GM21528 (cell line): ENCODE data around the gene HADHB.
"Not testable (repeated sequence)": the region's sequence is repeated elsewhere in the genome, so short reads cannot be mapped to it uniquely, and the experiment has no call there.

Experiments used
- ATAC-seq: cut with Tn5 transposase; IDR thresholded peaks from one replicate; pipeline ENCODE4 v1.9.1; 2021; ENCODE audit warnings: mild to moderate bottlenecking, moderate library complexity; ENCODE audit not compliant: unreplicated experiment, low FRiP score

HADHB gene

DNA sequence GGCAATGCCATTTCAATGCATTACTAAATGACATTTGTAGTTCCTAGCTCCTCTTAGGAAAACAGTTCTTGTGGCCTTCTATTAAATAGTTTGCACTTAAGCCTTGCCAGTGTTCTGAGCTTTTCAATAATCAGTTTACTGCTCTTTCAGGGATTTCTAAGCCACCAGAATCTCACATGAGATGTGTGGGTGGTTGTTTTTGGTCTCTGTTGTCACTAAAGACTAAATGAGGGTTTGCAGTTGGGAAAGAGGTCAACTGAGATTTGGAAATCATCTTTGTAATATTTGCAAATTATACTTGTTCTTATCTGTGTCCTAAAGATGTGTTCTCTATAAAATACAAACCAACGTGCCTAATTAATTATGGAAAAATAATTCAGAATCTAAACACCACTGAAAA is 45.3 kb downstream of the HADHB start:
- no peak for ATAC-seq

DNA sequence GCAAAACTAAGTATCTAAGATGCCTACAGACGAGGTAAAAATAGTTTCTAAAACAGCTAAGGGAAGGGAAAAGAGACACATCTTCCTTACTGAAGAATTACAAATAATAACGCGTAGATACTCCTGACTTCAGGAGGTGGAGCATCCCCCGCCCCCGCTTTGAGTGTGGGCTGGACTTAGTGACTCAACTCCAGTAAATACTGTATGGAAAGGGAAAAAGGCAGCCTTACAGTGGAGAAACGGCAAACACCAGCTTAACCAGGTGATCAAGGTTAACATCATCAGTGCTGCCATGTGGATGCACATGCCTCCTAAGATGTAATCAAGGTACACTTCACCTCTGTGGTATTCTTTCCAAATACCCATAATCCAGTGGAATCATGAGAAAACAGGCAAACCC is 47.9 kb downstream of the HADHB start:
- no peak for ATAC-seq

DNA sequence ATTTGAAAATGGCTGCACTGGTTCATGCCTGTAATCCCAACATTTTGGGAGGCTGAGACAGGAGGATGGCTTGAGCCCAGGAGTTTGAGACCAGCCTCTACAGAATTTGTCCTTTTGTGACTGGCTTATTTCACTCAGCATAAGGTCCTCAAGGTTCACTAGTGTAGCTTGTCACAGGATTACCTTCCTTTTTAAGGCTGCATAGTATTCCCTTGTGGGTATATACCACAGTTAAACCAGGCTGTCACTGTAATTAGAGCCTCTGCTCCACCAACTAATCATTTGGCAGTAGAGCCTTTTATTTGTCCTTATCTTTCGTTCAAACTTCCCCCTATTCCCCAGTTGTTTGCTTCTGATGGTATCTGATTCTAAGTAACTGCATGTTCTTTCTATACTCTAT is 50.8 kb downstream of the HADHB start:
- no peak for ATAC-seq

DNA sequence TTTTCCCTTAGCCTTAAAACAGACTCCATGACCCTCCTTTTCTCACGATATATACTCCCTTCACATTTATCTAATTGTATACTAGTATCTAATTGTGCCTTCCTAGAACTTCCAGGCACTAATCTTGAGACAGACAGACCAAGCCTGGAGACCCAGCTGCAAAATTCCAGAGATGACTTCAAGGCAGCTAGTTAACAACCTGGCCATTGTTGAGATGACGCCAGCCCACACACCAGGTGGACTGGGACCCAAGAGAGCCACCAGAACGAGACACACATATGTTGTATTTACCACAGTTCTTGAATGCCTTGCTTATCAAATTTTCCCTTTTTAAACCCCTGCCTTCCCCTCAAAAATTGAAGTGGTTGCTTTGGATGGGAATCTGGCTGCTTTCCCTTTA is 52.3 kb downstream of the HADHB start:
- no peak for ATAC-seq

DNA sequence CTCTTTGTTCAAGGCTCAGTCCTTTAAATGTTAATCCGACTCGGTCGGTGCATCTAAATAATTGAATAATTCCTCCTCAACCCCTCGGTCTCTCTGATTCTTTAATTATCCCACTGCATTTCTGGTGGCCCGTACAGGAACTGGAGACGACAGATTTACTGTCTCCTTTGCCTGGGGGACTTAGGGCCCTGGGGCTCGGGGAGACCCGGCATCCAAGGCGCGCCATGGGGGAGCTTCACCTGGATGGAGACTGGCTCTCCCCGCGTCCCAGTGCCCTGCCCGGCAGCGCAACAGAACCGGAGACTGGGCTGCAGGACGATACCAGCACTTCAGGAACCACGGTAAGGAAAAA is 53.5 kb downstream of the HADHB start:
- no peak for ATAC-seq

DNA sequence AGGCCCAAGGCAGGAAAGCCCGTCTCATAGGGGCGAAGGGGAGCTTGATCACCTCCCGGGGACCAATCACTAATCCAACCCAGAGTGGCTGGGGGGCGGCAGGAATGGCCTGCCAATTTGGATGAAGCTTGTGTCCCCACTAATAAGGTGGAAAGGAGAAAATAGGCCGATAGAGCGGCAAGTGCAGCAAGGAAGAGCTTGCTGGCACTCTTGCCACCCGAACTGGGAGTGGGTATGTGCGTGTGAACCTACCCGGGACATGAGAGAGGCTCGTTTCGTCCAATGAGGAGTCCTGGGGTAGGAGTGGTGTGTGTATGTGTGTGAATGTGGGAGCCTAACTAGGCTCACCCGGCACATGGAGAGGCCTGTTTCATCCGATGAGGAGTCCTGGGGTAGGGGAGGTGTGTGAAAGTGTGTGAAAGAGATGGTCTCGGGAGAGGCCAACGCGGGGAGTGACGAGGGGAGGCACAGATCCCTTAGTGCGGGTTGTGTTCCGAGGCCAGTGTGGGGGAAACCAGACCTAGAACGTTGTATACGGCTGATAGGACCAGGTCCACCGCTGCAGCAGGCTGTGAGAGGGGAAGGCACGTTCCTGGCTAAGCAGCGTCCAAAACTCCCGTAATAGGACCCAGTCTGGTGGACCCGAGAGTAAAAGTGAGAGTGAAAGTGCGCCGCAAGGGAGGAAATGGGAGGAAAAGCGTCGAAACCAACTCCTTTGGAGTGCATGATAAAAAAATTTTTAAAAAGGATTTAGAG is 54.1 kb downstream of the HADHB start:
- ATAC-seq = no peak

DNA sequence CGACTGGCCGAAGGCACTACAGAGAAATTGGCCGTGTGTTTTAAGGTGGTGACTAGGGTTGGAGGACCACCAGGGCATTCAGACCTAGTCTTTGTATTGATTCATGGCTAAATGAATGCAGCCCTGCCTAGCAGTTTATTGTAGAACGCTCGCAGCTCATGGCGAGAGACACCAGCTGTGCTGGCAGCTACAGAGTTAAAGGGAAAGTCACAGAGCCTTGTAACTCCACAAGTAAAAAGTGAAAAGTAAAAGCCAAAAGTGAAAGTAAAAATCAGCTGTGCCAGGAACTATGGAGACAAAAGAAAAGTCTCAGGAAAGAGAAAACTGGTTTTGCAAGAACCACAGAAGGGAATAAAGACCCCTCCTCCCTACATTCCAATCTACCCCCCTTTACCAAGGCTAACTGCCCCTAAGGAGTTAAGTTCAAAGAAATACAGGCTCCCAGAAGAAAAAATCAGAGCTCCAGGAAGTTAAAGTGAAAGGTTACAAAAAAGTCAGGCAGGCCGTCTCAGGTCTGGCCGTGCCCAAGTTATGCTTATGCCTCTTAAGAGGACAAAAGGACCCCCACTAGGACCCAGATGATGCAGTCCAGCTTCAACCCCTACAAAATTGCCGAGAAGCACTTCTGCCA is 54.8 kb downstream of the HADHB start:
- no peak for ATAC-seq

DNA sequence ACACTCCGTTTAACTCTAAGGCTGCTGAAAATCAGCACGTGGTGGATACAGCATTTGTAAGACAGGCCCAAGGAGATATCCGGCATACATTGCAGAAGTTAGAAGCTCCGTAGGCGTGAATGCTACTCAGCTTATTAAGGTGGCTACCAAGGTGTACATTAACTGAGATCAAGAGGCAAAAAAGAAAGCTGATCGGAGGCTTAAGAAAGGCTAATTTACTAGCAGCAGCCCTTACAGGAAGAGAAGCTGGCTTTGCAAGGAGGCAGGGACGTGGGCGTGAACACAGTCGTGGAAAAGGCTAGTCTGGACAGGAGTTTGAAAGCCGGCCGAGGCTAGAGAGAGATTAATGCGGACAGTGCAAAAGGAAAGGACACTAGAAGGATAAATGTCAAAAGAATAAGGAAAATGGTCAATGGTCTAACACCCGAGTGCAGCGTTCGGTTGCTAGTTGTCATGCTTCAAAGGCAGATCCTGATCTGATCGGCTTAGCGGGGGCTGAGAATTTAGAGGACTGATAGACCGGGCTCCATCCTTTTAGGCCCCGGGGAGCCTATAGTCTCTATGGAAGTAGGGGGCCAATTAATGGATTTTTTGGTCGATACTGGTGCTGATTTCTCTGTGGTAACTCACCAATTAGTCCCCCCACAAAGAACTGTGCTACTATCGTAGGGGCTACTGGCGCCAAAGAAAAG is 55.6 kb downstream of the HADHB start:
- no peak for ATAC-seq

DNA sequence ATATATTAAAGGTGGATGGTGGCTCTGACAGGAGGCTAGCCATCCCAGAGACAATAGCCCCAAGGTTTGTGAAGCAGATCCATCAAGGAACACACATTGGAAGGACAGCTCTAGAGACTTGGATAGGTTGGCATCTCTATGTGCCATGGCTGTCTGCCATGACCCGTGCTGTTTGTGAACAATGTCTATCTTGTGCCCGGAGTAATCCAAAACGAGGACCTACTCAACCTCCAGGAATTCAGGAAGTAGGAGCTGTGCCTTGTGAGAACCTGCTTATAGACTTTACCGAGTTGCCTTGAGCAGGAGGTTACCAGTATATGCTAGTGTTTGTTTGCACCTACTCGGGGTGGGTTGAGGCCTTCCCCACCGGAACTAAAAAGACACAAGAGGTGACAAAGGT is 58.1 kb downstream of the HADHB start:
- ATAC-seq = no peak

DNA sequence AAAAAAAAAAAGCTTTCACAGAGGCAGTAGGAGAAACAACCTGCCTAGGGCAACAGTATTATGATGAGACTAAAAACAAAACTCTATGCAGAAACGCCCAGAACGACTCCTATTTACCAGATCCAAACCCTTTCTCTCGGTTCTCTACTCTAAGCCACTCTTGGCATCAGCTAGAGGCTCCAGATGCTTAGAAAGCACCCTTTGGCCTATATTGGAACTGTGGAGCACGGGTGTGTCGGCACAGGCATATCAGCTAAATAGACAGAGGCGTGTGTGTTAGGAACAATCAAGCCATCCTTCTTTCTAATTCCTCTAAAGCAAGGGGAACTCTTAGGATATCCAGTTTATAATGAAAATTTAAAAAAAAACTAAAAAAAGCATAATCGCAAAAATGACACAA is 60.4 kb downstream of the HADHB start:
- ATAC-seq = not testable (repeated sequence)

DNA sequence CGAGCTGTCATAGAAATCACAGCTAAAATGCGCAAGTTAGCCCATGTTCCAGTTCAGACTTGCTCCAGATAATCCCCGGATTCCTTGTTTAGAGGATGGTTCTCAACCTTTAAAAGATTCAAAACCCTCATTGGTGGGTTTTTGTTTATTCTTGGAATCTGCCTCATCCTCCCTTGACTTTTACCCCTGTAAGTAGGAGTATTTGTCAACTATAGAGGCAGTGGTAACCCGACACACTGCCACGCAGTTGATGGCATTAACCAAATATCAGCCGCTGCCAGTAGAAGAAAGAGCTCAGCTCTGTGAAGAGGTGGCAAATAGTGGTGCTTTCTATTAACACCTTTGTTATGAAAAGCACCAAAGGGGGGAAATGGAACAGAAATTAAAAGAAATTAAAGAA is 60.8 kb downstream of the HADHB start:
- no peak for ATAC-seq

DNA sequence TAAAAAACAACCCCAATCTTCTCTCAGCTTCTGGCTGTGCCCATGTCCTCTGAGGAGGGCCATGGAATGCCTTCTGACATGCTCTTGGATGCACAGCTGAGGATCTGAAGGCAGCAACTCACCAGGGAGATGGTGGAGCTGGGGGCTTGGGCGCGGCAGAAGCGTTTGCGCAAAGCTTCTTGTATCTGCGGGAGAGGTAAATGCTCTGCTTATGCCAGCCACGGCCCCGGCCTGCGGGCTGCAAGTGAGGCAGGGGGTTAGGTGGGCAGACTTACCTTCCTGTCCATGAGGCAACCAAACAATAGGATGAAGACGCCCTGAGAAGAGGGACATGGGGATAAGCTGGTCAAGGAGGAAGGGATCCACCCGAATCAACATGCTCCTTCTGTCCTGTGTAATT is 65.2 kb downstream of the HADHB start:
- no peak for ATAC-seq

DNA sequence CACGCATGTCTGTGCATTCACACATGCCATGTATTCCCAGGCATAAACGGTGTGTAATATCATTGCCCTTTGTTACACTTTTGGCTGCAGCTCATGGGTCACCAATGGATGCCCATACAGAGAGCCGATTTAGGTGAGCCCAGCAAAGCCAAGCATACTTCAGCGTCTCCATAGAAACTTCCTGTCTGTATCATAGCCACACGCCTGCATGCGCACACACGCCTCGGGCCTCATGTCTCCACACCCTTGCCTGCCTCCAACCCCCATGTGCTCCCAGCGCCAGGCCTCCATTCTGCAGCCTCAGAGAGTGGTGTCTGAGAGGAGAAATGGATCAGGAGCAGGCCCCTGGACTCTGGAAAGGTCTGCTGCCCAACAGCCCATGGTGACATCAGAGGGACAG is 67.7 kb downstream of the HADHB start:
- no peak for ATAC-seq

DNA sequence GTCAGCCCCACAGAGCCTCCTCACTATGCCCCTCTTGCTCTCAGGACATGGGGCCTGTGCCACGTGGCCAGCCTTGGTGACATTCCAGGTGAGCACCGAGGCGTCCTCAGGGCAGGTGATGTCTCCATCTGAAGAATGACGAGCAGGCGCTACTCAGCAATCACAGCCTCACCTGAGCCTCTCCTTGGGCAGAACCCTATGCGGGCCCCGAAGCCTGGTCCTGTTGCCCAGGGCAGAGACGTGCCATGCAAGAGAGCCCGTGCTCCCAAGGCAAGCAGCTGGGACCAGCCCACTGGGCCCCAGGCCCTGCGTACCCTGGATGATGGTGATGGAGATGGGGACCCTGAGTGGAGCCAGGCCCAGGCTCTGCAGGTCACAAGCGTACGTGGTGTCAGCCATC is 68.7 kb downstream of the HADHB start:
- ATAC-seq = no peak

DNA sequence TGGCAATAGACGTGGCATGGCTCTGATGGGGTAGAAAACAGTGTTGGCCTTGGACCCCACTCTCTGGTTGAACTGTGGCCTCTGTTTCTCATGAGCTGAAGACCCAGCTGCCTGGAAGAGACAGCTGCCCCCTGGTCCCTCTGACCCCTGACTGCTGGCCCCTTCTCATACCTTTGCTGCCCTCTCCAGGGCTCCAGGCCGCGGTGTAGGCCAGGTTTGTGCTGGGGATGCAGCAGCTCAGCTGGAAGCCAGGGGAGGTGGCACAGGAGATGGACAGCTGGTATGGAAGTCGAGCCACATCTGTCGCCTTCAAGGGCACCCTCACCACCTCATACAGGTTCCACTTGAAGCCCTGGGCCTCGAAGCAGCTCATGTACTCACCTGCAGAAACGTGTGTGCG is 69.5 kb downstream of the HADHB start:
- no peak for ATAC-seq

DNA sequence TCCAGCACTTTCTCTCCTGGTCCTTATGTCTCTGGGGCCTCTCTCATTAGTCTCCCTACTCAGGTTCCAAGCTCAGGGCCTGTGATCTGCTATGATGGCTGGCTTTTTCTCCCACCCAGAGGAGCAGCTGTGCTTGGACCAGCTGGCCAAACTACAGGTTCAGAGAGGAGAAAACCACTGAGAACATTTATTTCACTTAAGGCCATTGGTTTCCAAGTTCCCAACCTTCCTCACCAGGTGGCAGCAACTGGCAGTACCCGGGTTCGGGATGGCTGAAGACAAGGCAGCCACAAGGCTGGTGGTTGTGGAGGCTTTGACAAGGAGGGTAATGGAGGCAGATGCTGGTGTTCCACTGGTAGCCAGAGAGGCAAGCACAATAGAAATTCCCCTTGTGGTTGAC is 71.3 kb downstream of the HADHB start:
- no peak for ATAC-seq

DNA sequence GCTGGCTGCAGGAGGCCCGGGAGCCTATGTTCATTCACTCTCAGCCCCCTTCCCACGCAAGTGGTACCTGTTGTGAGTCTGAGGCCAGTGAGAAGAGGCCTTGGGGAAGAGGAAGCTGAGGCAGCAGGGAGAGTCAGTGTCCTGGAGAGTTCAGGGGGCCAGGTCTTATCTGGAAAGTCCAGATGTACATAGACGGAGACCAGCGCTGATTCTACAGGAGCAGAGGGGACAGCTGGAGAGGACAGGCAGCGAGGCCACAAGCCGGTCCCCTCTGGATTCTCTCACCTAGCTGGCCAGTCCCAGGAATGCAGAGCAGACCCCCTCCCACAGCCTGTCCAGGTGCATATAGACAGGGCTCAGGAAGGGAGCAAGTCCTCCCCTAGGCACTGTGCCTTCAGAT is 72.1 kb downstream of the HADHB start:
- ATAC-seq = no peak

DNA sequence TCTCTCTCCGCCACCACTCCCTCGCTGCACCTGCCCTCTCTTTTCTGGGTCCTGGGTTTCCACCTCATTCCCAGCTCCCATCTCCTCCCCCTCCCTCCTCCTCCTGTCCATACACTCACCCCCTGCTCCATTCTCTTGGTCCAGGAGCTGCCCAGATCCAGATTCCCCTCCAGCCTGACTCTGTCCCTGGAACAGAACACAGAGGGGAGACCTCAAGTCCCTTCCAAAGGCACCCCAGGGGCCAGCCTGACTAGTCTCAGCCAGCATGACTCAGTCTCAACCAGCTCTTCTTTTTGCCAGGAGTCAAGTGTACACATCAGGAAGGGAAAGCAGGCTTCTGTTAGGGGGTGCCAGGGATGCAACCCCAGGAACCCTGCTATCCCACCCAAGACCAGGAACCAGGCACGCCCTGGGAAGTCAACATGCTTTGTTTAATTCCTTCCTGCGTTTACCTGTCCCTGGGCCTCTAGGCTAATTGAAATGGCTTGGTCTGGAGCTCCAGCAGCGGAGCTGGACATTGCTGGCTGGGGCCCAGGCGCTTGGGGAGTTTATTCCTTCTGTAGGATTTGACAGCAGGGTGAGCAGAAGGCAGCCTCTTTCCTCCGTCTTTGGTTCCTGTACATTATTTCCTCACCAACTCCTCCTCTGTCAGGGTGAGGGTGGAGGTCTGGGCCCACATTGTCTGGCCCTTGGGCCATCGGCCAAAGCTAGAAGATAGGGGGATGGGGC is 72.8 kb downstream of the HADHB start:
- no peak for ATAC-seq

DNA sequence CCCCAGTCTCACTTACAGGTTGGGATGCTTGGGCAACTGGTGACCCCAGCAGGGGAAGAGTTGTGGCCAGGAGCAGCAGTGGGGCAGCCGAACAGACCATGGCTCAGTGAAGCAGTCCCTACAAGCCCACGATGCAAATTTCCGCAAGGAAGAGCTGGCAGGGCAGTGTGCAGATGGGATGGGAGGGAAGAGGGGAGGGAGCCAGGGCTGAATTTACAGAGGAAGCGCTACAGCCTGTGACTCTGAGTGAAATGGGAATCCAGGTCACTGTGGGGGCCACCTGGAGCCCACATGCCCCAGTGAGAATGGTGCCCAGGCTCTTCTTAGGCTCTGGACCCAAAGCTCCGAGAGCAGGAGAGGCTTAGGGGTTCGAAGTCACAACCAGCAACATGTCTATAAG is 74.2 kb downstream of the HADHB start:
- ATAC-seq = no peak

DNA sequence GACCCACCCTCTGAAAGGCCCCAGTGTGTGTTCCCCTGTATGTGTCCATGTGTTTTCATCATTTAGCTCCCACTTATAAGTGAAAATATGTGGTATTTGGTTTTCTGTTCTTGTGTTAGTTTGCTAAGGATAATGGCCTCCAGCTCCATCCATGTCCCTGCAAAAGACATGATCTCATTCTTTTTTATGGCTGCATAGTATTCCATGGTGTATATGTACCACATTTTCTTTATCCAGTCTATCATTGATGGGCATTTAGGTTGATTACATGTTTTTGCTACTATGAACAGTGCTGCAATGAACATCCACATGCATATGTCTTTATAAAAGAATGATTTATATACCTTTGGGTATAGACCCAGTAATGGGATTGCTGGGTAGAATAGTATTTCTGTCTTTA is 79.7 kb downstream of the HADHB start:
- not testable (repeated sequence) for ATAC-seq

DNA sequence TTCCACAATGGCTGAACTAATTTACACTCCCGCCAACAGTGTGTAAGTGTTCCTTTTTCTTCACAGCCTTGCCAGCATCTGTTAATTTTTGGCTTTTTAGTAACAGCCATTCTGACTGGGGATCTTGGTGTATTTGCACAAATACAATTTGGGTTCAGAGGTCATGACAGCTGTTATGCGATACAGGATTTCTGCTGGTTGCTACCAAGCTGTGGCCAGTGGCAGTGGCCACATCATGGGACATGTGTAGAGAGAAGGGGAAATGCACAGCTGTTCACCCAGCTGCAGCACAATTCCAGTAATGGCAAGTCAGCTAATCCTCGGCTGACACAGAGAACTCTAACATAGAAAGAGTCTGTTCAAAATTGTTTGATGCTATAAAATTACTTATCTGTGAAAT is 80.2 kb downstream of the HADHB start:
- ATAC-seq = no peak
